ENCODE measurements around the gene CNOT4.
A peak's percentile ranks its signal among the peaks of the same experiment; 100 is the strongest.
"Not testable (repeated sequence)": the region's sequence is repeated elsewhere in the genome, so short reads cannot be mapped to it uniquely, and the experiment has no call there.

CNOT4 gene

DNA sequence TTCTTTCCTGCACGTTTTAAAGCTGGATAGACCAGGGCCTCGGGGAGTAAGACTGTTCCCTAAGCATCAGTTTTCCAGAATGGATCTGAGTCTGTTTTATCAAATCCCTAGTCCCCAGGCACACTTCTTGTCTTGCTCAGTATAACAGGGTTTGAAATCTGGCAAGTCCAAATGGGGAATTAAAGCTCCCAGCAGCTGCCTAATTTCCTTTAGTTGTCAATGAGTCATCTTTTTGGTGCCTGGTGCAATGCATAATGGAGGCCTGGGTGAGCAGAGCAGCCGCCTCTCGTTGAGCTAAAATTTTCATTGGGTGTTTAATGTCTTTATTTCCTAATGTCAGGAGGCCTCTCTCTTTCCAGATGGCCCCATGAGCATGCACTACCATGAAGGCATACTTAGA is 188.3 kb downstream of the CNOT4 start:
- TF ChIP-seq, protein P1, sequence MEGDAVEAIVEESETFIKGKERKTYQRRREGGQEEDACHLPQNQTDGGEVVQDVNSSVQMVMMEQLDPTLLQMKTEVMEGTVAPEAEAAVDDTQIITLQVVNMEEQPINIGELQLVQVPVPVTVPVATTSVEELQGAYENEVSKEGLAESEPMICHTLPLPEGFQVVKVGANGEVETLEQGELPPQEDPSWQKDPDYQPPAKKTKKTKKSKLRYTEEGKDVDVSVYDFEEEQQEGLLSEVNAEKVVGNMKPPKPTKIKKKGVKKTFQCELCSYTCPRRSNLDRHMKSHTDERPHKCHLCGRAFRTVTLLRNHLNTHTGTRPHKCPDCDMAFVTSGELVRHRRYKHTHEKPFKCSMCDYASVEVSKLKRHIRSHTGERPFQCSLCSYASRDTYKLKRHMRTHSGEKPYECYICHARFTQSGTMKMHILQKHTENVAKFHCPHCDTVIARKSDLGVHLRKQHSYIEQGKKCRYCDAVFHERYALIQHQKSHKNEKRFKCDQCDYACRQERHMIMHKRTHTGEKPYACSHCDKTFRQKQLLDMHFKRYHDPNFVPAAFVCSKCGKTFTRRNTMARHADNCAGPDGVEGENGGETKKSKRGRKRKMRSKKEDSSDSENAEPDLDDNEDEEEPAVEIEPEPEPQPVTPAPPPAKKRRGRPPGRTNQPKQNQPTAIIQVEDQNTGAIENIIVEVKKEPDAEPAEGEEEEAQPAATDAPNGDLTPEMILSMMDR (IDR thresholded peaks at IDR 0.05; ENCODE audit: low read depth, low read length) = no peak
- peak; percentile 42 for DNase-seq (ENCODE audit: low read depth, low spot score)
- in situ Hi-C loops (cut with HindIII; ENCODE audit: low sequenced_read_pairs) = no loop called here
- no peak overlapping the region for H3K4me3 ChIP-seq (ENCODE audit: low read depth, low read length)

DNA sequence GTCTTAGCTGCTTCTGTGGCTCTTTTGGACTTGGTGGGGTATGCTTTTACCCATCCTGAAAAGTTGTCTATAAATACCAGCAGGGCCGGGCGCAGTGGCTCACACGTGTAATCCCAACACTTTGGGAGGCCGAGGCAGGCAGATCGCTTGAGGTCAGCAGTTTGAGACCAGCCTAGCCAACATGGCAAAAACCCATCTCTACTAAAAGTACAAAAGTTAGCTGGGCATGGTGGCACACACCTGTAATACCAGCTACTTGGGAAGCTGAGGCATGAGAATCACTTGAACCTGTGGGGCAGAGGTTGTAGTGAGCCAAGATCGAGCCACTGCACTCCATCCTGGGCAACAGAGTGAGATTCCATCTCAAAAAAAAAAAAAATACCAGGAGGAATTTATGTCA is 188.9 kb downstream of the CNOT4 start:
- H3K4me3 ChIP-seq (ENCODE audit: low read depth, low read length); in situ Hi-C loops (cut with HindIII; ENCODE audit: low sequenced_read_pairs); DNase-seq (ENCODE audit: low read depth, low spot score): not testable (repeated sequence)

DNA sequence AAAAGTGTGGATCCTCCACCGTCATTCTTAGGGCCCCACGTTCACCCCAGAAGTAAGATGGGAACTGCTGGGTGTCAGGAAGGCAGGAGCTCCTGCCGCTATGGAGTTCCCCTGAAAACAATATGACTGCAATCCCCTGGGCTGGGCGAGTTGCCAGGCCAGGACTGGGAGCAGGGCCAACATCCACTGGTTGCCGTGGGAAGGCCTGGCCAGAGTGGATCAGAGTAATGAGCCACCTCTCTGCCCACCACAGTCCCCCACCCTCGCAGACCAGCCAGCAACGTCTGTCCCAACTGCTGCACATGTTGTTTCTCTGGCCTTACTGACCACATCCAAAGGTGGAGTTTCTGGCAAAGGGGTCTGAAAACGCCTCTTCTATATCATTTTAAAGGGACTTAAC is 189.6 kb downstream of the CNOT4 start:
- TF ChIP-seq, protein P1 (IDR thresholded peaks at IDR 0.05; ENCODE audit: low read depth, low read length) = no peak
- peak; percentile 93 for DNase-seq (ENCODE audit: low read depth, low spot score)
- in situ Hi-C loops (cut with HindIII; ENCODE audit: low sequenced_read_pairs) = no loop called here

DNA sequence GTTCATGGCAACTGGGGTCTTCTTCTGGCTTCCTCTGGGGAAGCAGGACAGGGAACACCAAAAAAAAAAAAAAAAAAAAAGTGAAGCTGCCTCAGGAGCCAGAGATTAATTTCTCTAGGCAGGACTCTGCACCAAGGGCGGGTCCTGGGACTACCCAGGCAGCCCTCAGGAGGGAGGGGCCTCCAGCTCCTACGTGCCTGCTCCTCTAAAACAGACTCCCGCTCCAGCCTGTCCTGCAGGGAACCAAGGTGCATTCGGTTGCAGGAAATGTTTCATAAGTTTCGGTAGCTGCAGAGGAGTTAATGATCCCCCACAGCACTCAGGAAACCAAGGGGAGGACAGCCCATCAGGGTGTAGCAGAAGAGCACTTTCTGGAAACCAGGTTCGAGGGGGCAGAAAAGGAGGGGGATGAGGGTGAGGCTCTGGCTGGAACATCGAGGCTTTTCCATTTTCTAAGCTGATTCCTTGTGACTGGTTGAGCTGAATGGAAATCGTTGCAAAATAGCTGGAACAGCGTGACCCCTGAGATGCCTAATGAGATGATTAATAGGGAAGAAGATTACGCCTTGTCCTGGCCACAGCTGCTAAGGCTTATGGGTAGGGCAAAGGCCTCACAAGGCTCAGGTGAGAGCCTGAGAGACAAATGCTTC is 192.1 kb downstream of the CNOT4 start:
- TF ChIP-seq, protein P1 (IDR thresholded peaks at IDR 0.05; ENCODE audit: low read depth, low read length) = no peak
- no peak overlapping the region for H3K4me3 ChIP-seq (ENCODE audit: low read depth, low read length)
- DNase-seq (ENCODE audit: low read depth, low spot score) = no peak
- in situ Hi-C loops (cut with HindIII; ENCODE audit: low sequenced_read_pairs) = no loop called here

More for the DNA sequence above, 189.6 kb downstream of the CNOT4 start:
- H3K4me3 ChIP-seq (ENCODE audit: low read depth, low read length) = no peak overlapping the region

DNA sequence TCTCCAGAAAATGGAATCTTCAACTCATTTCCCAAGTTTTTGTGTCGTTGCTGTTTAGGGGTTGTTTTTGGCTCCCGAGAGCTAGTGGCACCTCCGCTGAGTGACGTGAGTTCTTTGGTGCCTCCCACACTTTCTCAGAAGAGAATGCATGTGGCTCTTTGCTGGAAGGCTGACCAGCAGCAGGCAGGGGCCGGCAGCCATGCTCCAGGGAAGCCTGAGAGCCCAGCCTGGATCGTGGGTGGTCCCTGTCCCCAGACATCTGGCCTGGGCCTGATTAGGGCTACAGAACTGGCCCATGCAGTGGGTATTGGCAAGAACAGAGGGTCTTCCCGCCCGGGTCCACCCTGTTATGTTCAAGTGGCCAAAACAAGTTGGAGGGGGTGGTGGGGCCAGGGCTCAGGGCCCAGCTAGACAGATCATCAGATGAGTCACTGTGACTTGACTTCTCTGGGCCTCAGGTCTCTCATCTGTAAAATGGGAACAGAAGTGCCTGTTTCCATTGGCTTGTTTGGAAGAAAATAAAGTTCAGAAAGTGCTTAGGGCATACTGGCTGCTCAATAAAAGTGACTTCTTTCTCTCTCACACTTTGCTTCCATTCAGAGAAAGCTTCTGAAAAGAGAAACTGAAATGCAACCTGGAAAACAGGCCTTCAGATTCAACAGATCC is 193.1 kb downstream of the CNOT4 start:
- in situ Hi-C loops (cut with HindIII; ENCODE audit: low sequenced_read_pairs) = no loop called here
- no peak overlapping the region for H3K4me3 ChIP-seq (ENCODE audit: low read depth, low read length)
- TF ChIP-seq, protein P1 (IDR thresholded peaks at IDR 0.05; ENCODE audit: low read depth, low read length) = no peak
- no peak for DNase-seq (ENCODE audit: low read depth, low spot score)

DNA sequence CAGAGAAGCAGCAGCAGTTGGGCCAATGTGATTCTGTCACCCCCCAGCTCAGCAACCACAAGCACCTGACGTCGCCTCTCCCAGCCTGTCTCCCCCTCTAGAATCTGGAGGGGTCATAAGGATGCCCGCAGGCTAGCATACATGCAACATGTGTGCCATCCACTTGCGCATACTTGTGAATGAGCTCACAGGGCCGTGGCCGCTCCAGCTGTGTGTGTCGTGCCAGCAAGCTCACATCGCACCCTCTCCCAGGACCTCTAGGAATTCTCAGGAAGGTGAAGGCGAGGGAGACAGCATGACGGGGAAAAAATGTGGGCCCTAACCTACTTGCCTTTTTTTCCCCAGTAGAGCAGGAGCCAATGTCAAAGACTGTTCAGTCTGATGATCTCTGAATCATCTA is 195.9 kb downstream of the CNOT4 start:
- in situ Hi-C loops (cut with HindIII; ENCODE audit: low sequenced_read_pairs) = no loop called here
- H3K4me3 ChIP-seq (ENCODE audit: low read depth, low read length) = no peak overlapping the region
- DNase-seq (ENCODE audit: low read depth, low spot score) = no peak
- TF ChIP-seq, protein P1 (IDR thresholded peaks at IDR 0.05; ENCODE audit: low read depth, low read length) = no peak
